Kasumi-1 (cell line): Measurements from ENCODE around the gene GALNT2.
A peak's percentile ranks its signal among the peaks of the same experiment; 100 is the strongest.

Source experiments
- DNase-seq, 2 experiments: peaks; one replicate each; lab custom pipeline; 2025; lab: John Stamatoyannopoulos, UW

GALNT2 gene

GRCh38 chr1:230091473-230092231 is 24.6 kb downstream of the GALNT2 start:
- DNase-seq = no peak

DNA sequence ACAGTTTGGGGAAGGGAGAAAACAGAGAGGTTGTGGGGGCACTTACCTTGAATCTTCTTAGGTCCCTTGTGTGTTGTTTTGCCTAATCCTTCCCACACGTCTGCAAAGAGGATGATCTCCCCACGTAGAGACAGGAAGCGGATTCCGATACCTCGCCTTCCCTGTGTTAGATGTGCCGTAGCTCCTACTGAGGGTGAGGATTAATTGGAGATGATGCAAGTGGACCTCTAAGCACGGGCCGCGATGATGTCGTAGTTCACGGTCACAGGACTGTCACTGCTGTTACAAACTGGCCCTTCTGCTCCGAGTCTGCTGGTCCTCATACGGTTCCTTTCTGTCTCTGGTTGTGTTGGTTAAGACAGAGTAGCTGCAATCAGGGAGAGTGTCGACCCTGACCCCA is 27.7 kb downstream of the GALNT2 start:
- DNase-seq = no peak

- no peak for DNase-seq
Measured at GRCh38 chr1:230095938-230096337, 28.9 kb downstream of the GALNT2 start.

- no peak for DNase-seq
Measured at GRCh38 chr1:230097370-230097769, 30.3 kb downstream of the GALNT2 start.

- DNase-seq = no peak
Measured at GRCh38 chr1:230098723-230099122, 31.7 kb downstream of the GALNT2 start.

DNA sequence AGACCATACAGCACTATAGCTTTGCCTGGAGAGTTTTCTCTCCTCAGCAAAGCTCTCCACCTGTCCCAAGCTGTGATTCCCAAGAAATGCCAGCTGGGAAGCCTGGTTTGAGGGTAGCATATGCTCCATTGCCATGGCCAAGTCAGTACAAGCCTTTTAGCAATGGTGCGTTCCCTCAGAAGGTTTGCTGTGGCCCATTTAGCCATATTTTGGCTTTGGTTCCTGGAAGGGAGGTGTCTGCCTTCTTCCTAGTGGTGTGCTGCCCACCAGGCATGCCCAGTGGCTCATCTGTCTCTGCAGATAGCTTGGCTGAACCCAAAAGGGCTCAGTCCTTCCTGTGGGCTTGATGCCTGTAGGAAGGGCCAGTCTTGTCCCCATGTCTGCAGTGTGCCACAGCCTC is 32.4 kb downstream of the GALNT2 start:
- DNase-seq = no peak

DNA sequence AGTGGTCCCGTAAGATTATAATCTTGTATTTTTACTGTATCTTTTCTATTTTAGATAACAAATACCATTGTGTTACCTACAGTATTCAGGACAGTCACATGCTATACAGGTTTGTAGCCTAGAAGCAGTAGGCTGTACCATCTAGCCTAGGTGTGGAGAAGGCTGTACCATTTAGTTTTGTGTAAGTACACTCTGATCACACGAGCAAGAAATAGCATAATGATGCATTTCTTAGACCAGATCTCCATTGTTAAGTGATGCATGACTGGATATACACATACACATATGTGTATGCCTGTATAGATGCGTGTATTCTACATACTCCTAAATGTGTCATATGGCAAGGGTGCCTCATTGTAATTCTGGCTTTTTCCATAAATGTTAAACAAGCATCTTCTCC is 33.9 kb downstream of the GALNT2 start:
- DNase-seq = no peak

GRCh38 chr1:230101556-230101955 is 34.5 kb downstream of the GALNT2 start:
- DNase-seq = no peak

DNA sequence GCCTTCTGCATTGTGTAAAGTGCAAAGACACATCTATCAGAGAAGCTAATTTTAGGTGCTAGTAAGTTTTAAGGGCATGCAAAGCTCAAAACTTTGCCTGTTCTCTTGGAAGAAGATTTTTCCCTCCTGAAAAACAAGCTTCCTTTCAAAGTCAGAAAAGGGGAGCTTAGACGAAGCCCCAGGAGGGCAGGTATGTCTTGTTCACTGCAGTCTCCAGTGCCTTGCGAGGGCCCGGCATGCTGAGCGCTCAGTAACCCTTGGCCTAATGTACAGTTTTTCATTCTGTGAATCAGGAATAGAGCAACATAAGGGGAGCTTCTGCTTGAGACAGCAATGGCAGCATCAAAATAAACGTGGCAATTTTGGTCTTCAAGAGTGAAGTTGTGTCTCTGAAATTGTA is 35.0 kb downstream of the GALNT2 start:
- no peak for DNase-seq

DNA sequence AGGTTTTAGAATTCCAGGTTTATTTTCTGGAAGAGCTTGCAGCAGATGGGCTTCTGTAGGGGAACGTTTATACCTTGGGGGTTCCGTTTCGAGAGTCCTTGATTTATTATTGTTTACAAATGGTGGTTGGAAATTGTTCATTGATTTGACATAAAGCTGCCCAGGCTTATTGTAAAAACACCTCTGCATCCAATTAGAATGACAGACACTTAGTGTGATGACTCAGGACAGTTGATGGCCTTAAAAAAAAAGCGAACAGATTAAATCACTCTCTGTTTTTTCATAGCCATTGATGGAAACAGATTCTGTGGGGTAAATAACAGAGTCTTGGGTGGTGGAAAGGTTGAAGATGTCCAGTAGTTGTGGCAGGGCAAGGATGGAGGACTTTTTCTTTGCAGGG is 35.4 kb downstream of the GALNT2 start:
- DNase-seq = no peak

- no peak for DNase-seq
Measured at GRCh38 chr1:230103306-230104173, 36.5 kb downstream of the GALNT2 start.

GRCh38 chr1:230104395-230105244 is 37.6 kb downstream of the GALNT2 start:
- DNase-seq = peak; percentile 80 to 84

GRCh38 chr1:230105245-230105753 is 38.3 kb downstream of the GALNT2 start:
- no peak for DNase-seq

- no peak for DNase-seq
Measured at GRCh38 chr1:230105754-230106625, 39.0 kb downstream of the GALNT2 start.

GRCh38 chr1:230107941-230108340 is 40.9 kb downstream of the GALNT2 start:
- DNase-seq = no peak

DNA sequence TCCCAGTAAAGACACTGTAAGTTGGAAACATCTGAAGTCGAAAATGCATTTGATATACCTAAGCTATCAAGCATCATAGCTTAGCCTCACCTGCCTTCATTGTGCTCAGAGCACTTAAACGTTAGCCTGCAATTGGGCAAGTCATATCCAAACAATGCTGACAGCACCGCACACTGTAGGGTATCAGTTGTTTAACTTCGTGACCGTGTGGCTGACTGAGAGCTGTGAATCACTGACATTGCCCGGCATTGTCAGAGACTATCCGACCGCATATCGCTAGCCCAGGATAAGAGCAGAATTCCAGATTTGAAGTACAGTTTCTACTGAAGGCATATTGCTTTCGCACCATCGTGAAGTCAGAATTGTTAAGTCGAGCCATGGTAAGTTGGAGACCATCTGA is 41.5 kb downstream of the GALNT2 start:
- DNase-seq = no peak

- DNase-seq = no peak
Measured at GRCh38 chr1:230109066-230109465, 42.0 kb downstream of the GALNT2 start.

- peak in 1 of 2 experiments; percentile 12 for DNase-seq
Measured at GRCh38 chr1:230109895-230110667, 43.0 kb downstream of the GALNT2 start.

DNA sequence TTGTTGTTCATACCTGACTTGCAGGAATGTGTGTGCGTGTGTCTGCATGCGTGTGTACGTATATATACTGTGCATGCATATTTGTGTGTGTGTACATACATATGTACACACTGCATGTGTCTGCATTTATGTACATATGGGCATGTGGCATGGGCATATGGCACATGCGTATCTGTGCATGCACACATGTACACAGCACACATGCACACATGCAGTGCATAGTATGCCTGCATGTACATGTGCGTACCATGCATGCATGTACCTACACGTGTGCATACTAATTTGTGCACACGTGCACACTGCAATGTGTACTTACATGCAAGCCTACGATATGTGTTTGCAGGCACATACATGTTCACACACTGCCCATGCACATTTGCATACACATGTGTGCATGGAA is 43.9 kb downstream of the GALNT2 start:
- no peak for DNase-seq

DNA sequence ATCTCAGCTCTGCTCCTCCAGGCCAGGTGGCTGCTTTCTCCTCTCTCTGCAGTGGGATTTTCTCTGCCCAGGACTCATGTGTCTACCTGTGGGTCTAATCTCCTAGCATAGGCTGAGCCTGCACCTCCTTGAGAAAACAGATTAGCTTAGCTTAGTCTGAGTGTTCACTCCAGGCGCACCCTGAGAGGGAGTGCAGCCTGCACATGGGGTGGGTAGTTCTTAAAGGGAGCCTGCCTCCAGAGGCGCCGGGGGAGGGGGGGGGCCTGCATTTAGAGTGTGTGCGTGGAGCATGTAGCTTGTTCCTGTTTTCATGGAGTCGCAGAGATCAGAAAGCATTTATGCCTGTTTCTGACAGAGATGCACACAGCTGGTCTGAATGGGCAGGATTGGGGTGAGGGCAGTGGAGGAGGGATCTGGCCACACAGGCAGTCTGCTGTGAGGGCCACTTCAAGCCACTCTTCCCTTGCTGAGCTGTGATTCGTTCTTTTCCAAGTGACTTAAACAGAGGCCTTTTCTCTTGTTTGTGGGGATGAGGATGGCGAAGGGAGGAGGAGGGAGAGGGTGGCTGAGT is 45.2 kb downstream of the GALNT2 start:
- peak; percentile 77 for DNase-seq
